Measurements from ENCODE around the gene GNG8.

DNA sequence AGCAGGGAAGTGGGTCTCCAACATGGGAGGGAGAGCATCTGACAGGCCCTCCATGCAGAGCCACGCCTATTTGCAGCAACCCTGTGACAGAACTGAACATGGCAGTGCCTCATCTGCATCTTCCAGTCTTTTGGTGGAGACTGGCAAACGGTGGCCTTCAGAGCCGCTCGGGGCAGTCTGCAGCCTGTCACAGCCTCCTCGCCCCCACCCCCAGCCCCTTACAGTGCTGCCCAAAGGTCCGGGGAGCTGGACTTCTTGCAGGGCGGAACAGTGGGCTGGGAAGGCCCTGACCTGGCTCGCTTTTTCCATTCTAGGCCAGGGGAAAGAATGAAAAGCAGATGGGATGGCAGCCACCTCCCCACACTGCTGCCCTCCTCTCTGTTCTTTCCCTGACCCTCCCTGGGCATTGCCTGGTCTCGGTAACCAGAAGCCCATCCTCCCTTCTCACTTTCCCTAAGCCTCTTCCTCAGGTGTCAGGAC lies 32.2 kb downstream of the GNG8 start:
- no peak for TF ChIP-seq EZH2 (IDR thresholded peaks at IDR 0.05; ENCODE audit: low read length, missing control alignments)
- TF ChIP-seq, protein P1, sequence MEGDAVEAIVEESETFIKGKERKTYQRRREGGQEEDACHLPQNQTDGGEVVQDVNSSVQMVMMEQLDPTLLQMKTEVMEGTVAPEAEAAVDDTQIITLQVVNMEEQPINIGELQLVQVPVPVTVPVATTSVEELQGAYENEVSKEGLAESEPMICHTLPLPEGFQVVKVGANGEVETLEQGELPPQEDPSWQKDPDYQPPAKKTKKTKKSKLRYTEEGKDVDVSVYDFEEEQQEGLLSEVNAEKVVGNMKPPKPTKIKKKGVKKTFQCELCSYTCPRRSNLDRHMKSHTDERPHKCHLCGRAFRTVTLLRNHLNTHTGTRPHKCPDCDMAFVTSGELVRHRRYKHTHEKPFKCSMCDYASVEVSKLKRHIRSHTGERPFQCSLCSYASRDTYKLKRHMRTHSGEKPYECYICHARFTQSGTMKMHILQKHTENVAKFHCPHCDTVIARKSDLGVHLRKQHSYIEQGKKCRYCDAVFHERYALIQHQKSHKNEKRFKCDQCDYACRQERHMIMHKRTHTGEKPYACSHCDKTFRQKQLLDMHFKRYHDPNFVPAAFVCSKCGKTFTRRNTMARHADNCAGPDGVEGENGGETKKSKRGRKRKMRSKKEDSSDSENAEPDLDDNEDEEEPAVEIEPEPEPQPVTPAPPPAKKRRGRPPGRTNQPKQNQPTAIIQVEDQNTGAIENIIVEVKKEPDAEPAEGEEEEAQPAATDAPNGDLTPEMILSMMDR (conservative IDR thresholded peaks at IDR 0.05 in 1 of 2, IDR thresholded peaks at IDR 0.05 in 1 of 2; ENCODE audit: low read depth in 1 of 2, low read length in 2 of 2) = no peak

All from fibroblast of lung (primary cell).